ENCODE measurements around the gene CALHM1. TPM values are rescaled to one million over a fixed set of nuclear protein-coding genes. Genes with fewer than 3 reads are reported as not detected.

Gene CALHM1
- total and polyA plus RNA-seq, 2 of the 8 experiments (the other 6 are each of a cell fraction or from before 2014, with no cell fraction given): 0.29 to 0.34 TPM

DNA sequence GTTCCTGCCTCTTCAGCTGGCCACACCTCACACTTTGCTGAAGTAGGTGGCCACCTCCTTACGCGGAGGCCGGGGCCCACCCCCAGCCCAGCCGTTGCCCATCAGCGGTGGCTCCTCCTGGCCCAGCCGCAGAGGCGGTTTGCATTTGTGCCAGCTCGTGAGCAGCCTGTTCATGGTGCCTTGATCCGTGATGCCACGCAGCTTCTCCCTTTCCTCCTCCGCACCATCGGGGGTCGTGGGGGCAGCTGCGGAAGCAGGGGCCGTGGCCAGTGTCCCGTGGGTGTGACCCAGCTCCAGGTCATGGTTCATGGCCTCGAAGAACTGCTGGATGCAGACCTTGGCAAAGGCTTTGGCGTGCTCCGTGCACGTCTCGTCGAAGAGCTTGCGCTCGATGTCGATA is 3.5 kb downstream of the CALHM1 start (continued):
- TF ChIP-seq TAF7 (optimal IDR thresholded peaks at IDR 0.05; ENCODE audit: borderline replicate concordance, low read depth, low read length): no peak
- no peak for TF ChIP-seq TBP (IDR thresholded peaks at IDR 0.05; ENCODE audit: low read depth, low read length)
- TF ChIP-seq SUZ12 (IDR thresholded peaks at IDR 0.05; ENCODE audit: low read length): no peak
- TF ChIP-seq SAP30 (IDR thresholded peaks at IDR 0.05; ENCODE audit: insufficient read depth, insufficient replicate concordance, low read length): no peak

Data from H1 (cell line).